ENCODE measurements around the gene SSRP1. TPM values are rescaled to one million over a fixed set of nuclear protein-coding genes. Genes with fewer than 3 reads are reported as not detected.

SSRP1 gene
- total and polyA plus RNA-seq, 9 of the 15 experiments (the other 6 are each of a cell fraction or from before 2014, with no cell fraction given): 91.1 to 416 (median 245) TPM

DNA sequence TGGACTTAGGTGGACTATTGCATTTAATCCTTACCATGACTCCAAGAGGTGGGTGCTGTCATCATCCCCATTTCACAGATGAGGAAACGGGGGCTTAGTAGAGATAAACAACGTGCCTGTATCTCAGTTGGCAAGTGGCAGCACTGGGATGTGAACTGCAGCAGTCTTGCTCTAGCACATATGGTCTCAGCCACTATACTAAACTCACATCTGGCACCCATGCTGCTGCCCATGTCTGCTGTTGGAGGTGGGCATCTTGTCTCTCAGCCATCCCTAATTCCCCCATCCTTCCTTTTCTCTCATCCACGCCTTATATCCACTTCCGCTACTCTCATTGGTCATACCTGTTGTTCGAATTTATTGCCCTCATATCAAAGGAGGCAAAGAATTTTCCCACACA lies 41.4 kb upstream of the SSRP1 start:
- no peak for FAIRE-seq

DNA sequence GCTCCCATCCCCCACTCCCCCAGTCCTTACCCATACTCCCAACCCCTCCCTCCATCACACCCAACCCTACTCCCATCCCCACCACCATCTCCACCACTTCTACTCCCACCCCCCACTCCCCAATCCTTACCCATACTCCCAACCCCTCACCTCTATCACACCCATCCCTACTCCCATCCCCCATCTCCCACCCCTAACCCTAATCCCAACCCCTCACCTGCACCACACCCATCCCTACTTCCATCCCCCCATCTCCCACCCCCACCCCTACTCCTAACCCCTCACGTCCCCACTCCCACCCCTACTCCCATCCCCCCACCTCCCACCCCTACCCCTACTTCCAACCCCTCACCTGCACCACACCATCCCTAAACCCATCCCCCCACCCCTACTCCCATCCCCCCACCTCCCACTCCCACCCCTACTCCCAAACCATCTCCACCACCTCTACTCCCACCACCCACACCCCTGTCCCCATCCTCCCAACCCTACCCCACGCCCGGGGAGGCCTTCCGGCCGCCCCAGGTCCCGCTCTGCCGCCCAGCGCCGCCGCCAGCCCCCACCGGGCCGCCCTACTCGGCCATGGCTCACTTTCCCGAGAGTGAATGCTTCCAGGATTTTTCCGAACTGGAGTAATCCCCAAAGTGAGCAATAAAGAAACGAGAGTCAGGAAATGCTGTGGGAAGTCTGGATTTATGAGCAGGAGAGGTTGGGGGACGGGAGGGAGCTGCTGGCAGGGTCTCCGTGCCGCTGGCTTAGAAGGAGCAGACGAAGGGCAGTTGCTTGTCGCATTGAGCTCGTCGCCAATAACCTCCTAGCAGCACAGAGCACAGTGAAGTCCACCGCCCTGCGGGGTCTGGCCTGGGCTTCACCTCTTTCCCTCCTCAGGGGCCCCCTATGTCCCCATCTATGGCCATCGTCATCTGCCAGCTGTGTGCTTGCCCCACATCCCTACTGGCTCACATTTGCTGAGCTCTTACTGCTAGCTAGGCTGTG lies 40.7 kb upstream of the SSRP1 start:
- no peak overlapping the region for H3K9ac ChIP-seq (ENCODE audit: insufficient read depth in 1 of 2, low read depth in 2 of 2, low read length in 2 of 2)
- DNase-seq (ENCODE audit: extremely low read depth in 1 of 4, low spot score in 3 of 4) (no peak), FAIRE-seq (no peak), ATAC-seq (no peak)
- H3K4me1 ChIP-seq (replicated peaks in 1 of 2; ENCODE audit: control insufficient read depth in 2 of 2, insufficient read depth in 2 of 2, low read length in 2 of 2): peaks cover 6 to 11% of the 10 kb centered on the region in 2 experiments; a peak in 3 of 5 replicates
- ChIA-PET CTCF (ENCODE audit: low intra/inter-chr PET ratio) (no interaction called here), POLR2A (no interaction called here)
- H3K27ac ChIP-seq (ENCODE audit: extremely low read depth, low read depth, low read length): no peak overlapping the region
- no peak overlapping the region; the same call in 1 of the 2 replicates for H3K4me2 ChIP-seq (ENCODE audit: insufficient read depth, low read length)
- no peaks in the 10 kb centered on the region for H4K20me1 ChIP-seq (replicated peaks; ENCODE audit: control insufficient read depth, insufficient read depth, low read length)
- 11% methylated on average over 15 of the region's 26 CpGs for WGBS (ENCODE audit: insufficient coverage, low coverage, missing lambda C conversion rate)
- no peaks in the 10 kb centered on the region for H3K9me1 ChIP-seq (ENCODE audit: control insufficient read depth, insufficient read depth, low read length)
- H3K9me3 ChIP-seq (replicated peaks; ENCODE audit: control insufficient read depth, insufficient read depth, low read depth, low read length): no peaks in the 10 kb centered on the region
- intact Hi-C loops (cut with micrococcal nuclease): no loop called here
- H2AFZ ChIP-seq (ENCODE audit: low read depth, low read length): no peak overlapping the region
- in situ Hi-C loops (cut with MboI): no loop called here
- H3K36me3 ChIP-seq (ENCODE audit: control insufficient read depth, insufficient read depth, low read length): no peaks in the 10 kb centered on the region
- no peaks in the 10 kb centered on the region for H3K79me2 ChIP-seq (ENCODE audit: control insufficient read depth, insufficient read depth, low read length)
- H3K27me3 ChIP-seq (ENCODE audit: control insufficient read depth in 2 of 2, insufficient read depth in 2 of 2, low read length in 2 of 2): peaks cover 6 to 7% of the 10 kb centered on the region in 2 experiments; a peak in 1 of 5 replicates
- no TSS peak for BruUV-seq (replicated peaks)
- H3K4me3 ChIP-seq: no peak overlapping the region
- TF ChIP-seq STAG1 (CRISPR knock-in tag; IDR thresholded peaks at IDR 0.05; ENCODE audit: borderline replicate concordance) (no peak), JUND (IDR thresholded peaks at IDR 0.05; ENCODE audit: borderline replicate concordance, low read depth, low read length) (no peak), JUND (tag; IDR thresholded peaks at IDR 0.05; ENCODE audit: borderline replicate concordance, low read depth, low read length) (no peak), KDM5B (IDR thresholded peaks at IDR 0.05; ENCODE audit: insufficient replicate concordance, low read depth, low read length) (no peak), EZH2 (IDR thresholded peaks at IDR 0.05; ENCODE audit: borderline replicate concordance, low read depth, low read length) (no peak), FOXK2 (conservative IDR thresholded peaks at IDR 0.05 in 1 of 2, IDR thresholded peaks at IDR 0.05 in 1 of 2; ENCODE audit: low read depth in 2 of 2) (no peak), TSC22D4 (tag; IDR thresholded peaks at IDR 0.05) (no peak), MAFG (tag; conservative IDR thresholded peaks at IDR 0.05) (no peak), MTA2 (IDR thresholded peaks at IDR 0.05; ENCODE audit: low read depth) (no peak), ASH1L (IDR thresholded peaks at IDR 0.05; ENCODE audit: borderline replicate concordance, low read depth, partially characterized antibody) (no peak)
- TF ChIP-seq, protein P1, sequence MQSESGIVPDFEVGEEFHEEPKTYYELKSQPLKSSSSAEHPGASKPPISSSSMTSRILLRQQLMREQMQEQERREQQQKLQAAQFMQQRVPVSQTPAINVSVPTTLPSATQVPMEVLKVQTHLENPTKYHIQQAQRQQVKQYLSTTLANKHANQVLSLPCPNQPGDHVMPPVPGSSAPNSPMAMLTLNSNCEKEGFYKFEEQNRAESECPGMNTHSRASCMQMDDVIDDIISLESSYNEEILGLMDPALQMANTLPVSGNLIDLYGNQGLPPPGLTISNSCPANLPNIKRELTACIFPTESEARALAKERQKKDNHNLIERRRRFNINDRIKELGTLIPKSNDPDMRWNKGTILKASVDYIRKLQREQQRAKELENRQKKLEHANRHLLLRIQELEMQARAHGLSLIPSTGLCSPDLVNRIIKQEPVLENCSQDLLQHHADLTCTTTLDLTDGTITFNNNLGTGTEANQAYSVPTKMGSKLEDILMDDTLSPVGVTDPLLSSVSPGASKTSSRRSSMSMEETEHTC (IDR thresholded peaks at IDR 0.05): no peak

More for the DNA sequence above, 41.4 kb upstream of the SSRP1 start:
- H3K79me2 ChIP-seq (ENCODE audit: control insufficient read depth, insufficient read depth, low read length): no peaks in the 10 kb centered on the region
- no peak overlapping the region for H3K27ac ChIP-seq (ENCODE audit: extremely low read depth, low read depth, low read length)
- TF ChIP-seq NUFIP1 (IDR thresholded peaks at IDR 0.05; ENCODE audit: partially characterized antibody) (no peak), ZFP1 (CRISPR knock-in tag; IDR thresholded peaks at IDR 0.05) (no peak), RBM25 (IDR thresholded peaks at IDR 0.05; ENCODE audit: low read depth, low read length, severe bottlenecking) (peak; percentile 45), ARNT (IDR thresholded peaks at IDR 0.05) (no peak)
- intact Hi-C loops (cut with micrococcal nuclease): no loop called here
- in situ Hi-C loops (cut with MboI): no loop called here
- no peak overlapping the region for H3K4me2 ChIP-seq (ENCODE audit: insufficient read depth, low read length)
- H3K4me3 ChIP-seq: no peak overlapping the region
- peaks cover 7 to 11% of the 10 kb centered on the region in 2 experiments for H3K4me1 ChIP-seq (replicated peaks in 1 of 2; ENCODE audit: control insufficient read depth in 2 of 2, insufficient read depth in 2 of 2, low read length in 2 of 2)
- no peak overlapping the region for H3K9ac ChIP-seq (ENCODE audit: insufficient read depth in 1 of 2, low read depth in 2 of 2, low read length in 2 of 2)
- H3K9me1 ChIP-seq (ENCODE audit: control insufficient read depth, insufficient read depth, low read length): no peaks in the 10 kb centered on the region
- DNase-seq (ENCODE audit: extremely low read depth in 1 of 4, low spot score in 3 of 4): no peak
- ChIA-PET POLR2A (interaction anchor here (0.6 to 0.7 kb wide), 2 partner anchors 49 to 118 kb away, joined by 3 read pairs; no protein-coding TSS in a partner anchor), CTCF (ENCODE audit: low intra/inter-chr PET ratio) (no interaction called here)
- H2AFZ ChIP-seq (ENCODE audit: low read depth, low read length): no peak overlapping the region
- H3K9me3 ChIP-seq (replicated peaks; ENCODE audit: control insufficient read depth, insufficient read depth, low read depth, low read length): no peaks in the 10 kb centered on the region
- WGBS (ENCODE audit: insufficient coverage, low coverage, missing lambda C conversion rate): 17% methylated on average over 5 of the region's 5 CpGs
- BruUV-seq (replicated peaks): no TSS peak
- H3K36me3 ChIP-seq (ENCODE audit: control insufficient read depth, insufficient read depth, low read length): no peaks in the 10 kb centered on the region
- ATAC-seq: no peak
- no peaks in the 10 kb centered on the region for H4K20me1 ChIP-seq (replicated peaks; ENCODE audit: control insufficient read depth, insufficient read depth, low read length)
- H3K27me3 ChIP-seq (ENCODE audit: control insufficient read depth in 2 of 2, insufficient read depth in 2 of 2, low read length in 2 of 2): peaks cover 6 to 7% of the 10 kb centered on the region in 2 experiments; a peak in 1 of 5 replicates

All from K562 (cell line).